ENCODE results near the gene GLRX5.

- TF ChIP-seq CTCF (IDR thresholded peaks at IDR 0.05; ENCODE audit: low read depth, low read length) (no peak), POLR2A (IDR thresholded peaks at IDR 0.05; ENCODE audit: extremely low read depth, insufficient read length) (no peak)
Measured at GRCh38 chr14:95520346-95520745, 14.5 kb upstream of the GLRX5 start.

Measured in NB4 (cell line).